Measurements from ENCODE around the gene SLC7A11.

DNA sequence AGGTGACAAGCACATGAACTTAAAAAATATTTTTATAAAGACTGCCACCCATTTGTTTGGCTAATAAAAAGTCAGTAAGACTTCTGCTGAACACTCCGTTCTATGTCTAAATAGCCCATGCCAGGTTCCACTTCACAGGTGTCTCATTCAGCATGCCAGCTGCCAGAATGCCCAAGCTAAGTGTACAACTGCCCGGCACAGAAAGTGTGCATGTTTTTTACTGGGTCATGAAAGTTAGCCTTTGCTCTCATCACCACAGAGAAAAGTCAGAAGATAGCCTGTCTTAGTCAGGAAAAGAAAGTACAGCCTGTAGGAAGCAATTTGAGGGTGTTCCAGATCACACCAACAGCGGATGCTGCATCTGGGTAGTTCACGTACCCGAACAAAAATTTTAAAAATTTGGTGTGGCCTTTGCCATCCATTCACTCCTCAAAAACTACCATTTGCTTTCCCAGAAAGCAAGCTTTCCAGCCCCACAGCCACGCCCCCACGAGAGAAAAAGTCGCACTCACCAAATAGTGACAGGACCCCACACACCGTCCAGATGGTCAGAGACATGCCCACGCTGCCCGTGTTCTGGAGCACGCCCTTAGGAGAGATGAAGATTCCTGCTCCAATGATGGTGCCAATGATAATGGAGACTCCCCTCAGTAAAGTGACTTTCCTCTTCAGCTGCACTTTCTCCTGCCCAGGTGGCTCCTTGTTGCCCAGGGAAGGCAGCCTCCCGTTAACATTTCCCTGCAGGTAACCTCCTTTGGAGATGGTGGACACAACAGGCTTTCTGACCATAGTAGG lies 671 bp downstream of the SLC7A11 start:
- TF ChIP-seq, protein P1, sequence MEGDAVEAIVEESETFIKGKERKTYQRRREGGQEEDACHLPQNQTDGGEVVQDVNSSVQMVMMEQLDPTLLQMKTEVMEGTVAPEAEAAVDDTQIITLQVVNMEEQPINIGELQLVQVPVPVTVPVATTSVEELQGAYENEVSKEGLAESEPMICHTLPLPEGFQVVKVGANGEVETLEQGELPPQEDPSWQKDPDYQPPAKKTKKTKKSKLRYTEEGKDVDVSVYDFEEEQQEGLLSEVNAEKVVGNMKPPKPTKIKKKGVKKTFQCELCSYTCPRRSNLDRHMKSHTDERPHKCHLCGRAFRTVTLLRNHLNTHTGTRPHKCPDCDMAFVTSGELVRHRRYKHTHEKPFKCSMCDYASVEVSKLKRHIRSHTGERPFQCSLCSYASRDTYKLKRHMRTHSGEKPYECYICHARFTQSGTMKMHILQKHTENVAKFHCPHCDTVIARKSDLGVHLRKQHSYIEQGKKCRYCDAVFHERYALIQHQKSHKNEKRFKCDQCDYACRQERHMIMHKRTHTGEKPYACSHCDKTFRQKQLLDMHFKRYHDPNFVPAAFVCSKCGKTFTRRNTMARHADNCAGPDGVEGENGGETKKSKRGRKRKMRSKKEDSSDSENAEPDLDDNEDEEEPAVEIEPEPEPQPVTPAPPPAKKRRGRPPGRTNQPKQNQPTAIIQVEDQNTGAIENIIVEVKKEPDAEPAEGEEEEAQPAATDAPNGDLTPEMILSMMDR (IDR thresholded peaks at IDR 0.05): no peak
- no peak for TF ChIP-seq POLR2A (IDR thresholded peaks at IDR 0.05)

Measured in body of pancreas (tissue), 4 donors.